ENCODE data around the gene MME.
"Not testable (repeated sequence)": the region's sequence is repeated elsewhere in the genome, so short reads cannot be mapped to it uniquely, and the experiment has no call there.

Gene MME

GRCh38 chr3:155194973-155195957 lies 115.1 kb downstream of the MME start:
- DNase-seq = no peak

GRCh38 chr3:155196131-155197021 lies 116.3 kb downstream of the MME start:
- DNase-seq = no peak

GRCh38 chr3:155197786-155198185 lies 117.7 kb downstream of the MME start:
- DNase-seq = no peak

GRCh38 chr3:155202626-155203025 lies 122.5 kb downstream of the MME start:
- no peak for DNase-seq

- no peak for DNase-seq
These were observed 124.7 kb downstream of the MME start for GRCh38 chr3:155204851-155205250.

- no peak for DNase-seq
These were observed 128.2 kb downstream of the MME start for GRCh38 chr3:155208183-155208800.

GRCh38 chr3:155210736-155211135 lies 130.6 kb downstream of the MME start:
- DNase-seq = no peak

GRCh38 chr3:155211266-155211665 lies 131.1 kb downstream of the MME start:
- DNase-seq = no peak

- DNase-seq = no peak
These were observed 131.8 kb downstream of the MME start for GRCh38 chr3:155211940-155212339.

GRCh38 chr3:155216007-155216406 lies 135.9 kb downstream of the MME start:
- DNase-seq = not testable (repeated sequence)

GRCh38 chr3:155217591-155217990 lies 137.5 kb downstream of the MME start:
- DNase-seq = no peak

- DNase-seq = no peak
These were observed 138.3 kb downstream of the MME start for GRCh38 chr3:155218462-155218861.

GRCh38 chr3:155219106-155219505 lies 139.0 kb downstream of the MME start:
- DNase-seq = no peak

- no peak for DNase-seq
These were observed 145.3 kb downstream of the MME start for GRCh38 chr3:155225417-155225816.

- DNase-seq = no peak
These were observed 147.0 kb downstream of the MME start for GRCh38 chr3:155227141-155227540.

GRCh38 chr3:155228676-155229075 lies 148.6 kb downstream of the MME start:
- no peak for DNase-seq

GRCh38 chr3:155229086-155229485 lies 149.0 kb downstream of the MME start:
- DNase-seq = no peak

- no peak for DNase-seq
These were observed 150.3 kb downstream of the MME start for GRCh38 chr3:155230382-155230781.

GRCh38 chr3:155231792-155232191 lies 151.7 kb downstream of the MME start:
- no peak for DNase-seq

GRCh38 chr3:155232605-155233004 lies 152.5 kb downstream of the MME start:
- DNase-seq = no peak

- DNase-seq = no peak
These were observed 153.1 kb downstream of the MME start for GRCh38 chr3:155233213-155233612.

Measured in SHP77 treated with DMSO at 0.1 percent for 48 hours (cell line).